Endothelial cell (in vitro differentiated cells): ENCODE measurements around the gene NFXL1. TPM values are rescaled to one million over a fixed set of nuclear protein-coding genes. Genes with fewer than 3 reads are reported as not detected.

ENCODE experiments used
- DNase-seq: peaks from one replicate; pipeline ENCODE4 v3.0.0; 2021; ENCODE audit warnings: low spot score
- H3K27ac Mint-ChIP-seq: one replicate; pipeline ENCODE4 v1.8.0; 2021; ENCODE audit warnings: mixed read lengths, inconsistent platforms; ENCODE audit not compliant: unreplicated experiment
- H3K27me3 Mint-ChIP-seq: one replicate; pipeline ENCODE4 v1.8.0; 2021; ENCODE audit warnings: mild to moderate bottlenecking, moderate library complexity, mixed read lengths, inconsistent platforms; ENCODE audit not compliant: unreplicated experiment
- H3K36me3 Mint-ChIP-seq: one replicate; pipeline ENCODE4 v1.8.0; 2021; ENCODE audit warnings: mild to moderate bottlenecking, low read depth, mixed read lengths, inconsistent platforms; ENCODE audit not compliant: unreplicated experiment
- H3K4me1 Mint-ChIP-seq: one replicate; pipeline ENCODE4 v1.8.0; 2021; ENCODE audit warnings: mild to moderate bottlenecking, mixed read lengths, inconsistent platforms; ENCODE audit not compliant: unreplicated experiment
- H3K4me3 Mint-ChIP-seq: one replicate; pipeline ENCODE4 v1.8.0; 2021; ENCODE audit warnings: mild to moderate bottlenecking, mixed read lengths, inconsistent platforms; ENCODE audit not compliant: unreplicated experiment
- H3K9me3 Mint-ChIP-seq: one replicate; pipeline ENCODE4 v1.8.0; 2021; ENCODE audit warnings: mixed read lengths, inconsistent platforms; ENCODE audit not compliant: unreplicated experiment
- CTCF ChIP-seq: fragments of 200-600 bp; sonication (generic); IDR thresholded peaks from one replicate; pipeline ENCODE4 v1.5.0; 2021; ENCODE audit warnings: antibody characterized with exemption; ENCODE audit not compliant: unreplicated experiment
- total RNA-seq: library from RNA; stranded (reverse); fragmentation: NEBNext Ultra II Directional; extraction: Animal tissue kit (Norgen Biotek cat#: 25700); gene quantifications from one replicate; pipeline ENCODE4 v1.2.1, GENCODE V29; 2021; ENCODE audit not compliant: unreplicated experiment

Gene NFXL1
- total RNA-seq, 1 donor from 2014 or later, result 20.0 TPM

- H3K4me3 Mint-ChIP-seq, result peak overlapping the region; percentile 77
- no peak for TF ChIP-seq CTCF
- H3K27ac Mint-ChIP-seq, result no peak overlapping the region
- DNase-seq, result peak; percentile 59
- H3K4me1 Mint-ChIP-seq, result peaks cover 13% of the 10 kb centered on the region
- peaks cover 10% of the 10 kb centered on the region for H3K27me3 Mint-ChIP-seq
- H3K9me3 Mint-ChIP-seq, result no peaks in the 10 kb centered on the region
- H3K36me3 Mint-ChIP-seq, result no peaks in the 10 kb centered on the region
These were observed 77.1 kb downstream of the NFXL1 start for GRCh38 chr4:47837094-47837907.

- Mint-ChIP-seq H3K9me3 (no peaks in the 10 kb centered on the region), H3K27me3 (peaks cover 10% of the 10 kb centered on the region), H3K4me1 (peaks cover 13% of the 10 kb centered on the region), H3K27ac (no peak overlapping the region), H3K4me3 (peak overlapping the region; percentile 77), H3K36me3 (no peaks in the 10 kb centered on the region)
- TF ChIP-seq CTCF, result peak; percentile 26
- peak; percentile 77 for DNase-seq
These were observed 77.7 kb downstream of the NFXL1 start for GRCh38 chr4:47836641-47837093.

- Mint-ChIP-seq H3K4me3 (no peak overlapping the region), H3K9me3 (no peaks in the 10 kb centered on the region), H3K36me3 (no peaks in the 10 kb centered on the region), H3K27me3 (peaks cover 10% of the 10 kb centered on the region), H3K4me1 (peaks cover 13% of the 10 kb centered on the region), H3K27ac (no peak overlapping the region)
- no peak for DNase-seq
- no peak for TF ChIP-seq CTCF
These were observed 78.9 kb downstream of the NFXL1 start for GRCh38 chr4:47835494-47835893.

GRCh38 chr4:47831026-47831679 is 83.2 kb downstream of the NFXL1 start:
- H3K9me3 Mint-ChIP-seq, result no peaks in the 10 kb centered on the region

More at GRCh38 chr4:47831026-47831679, 83.2 kb downstream of the NFXL1 start:
- H3K36me3 Mint-ChIP-seq, result no peaks in the 10 kb centered on the region
- H3K4me1 Mint-ChIP-seq, result peaks cover 19% of the 10 kb centered on the region
- TF ChIP-seq CTCF, result no peak
- H3K27ac Mint-ChIP-seq, result no peak overlapping the region
- no peak for DNase-seq
- peaks cover 5% of the 10 kb centered on the region for H3K27me3 Mint-ChIP-seq
- no peak overlapping the region for H3K4me3 Mint-ChIP-seq
